ENCODE results near the gene TAF6.

GRCh38 chr7:100102950-100103840 lies 16.0 kb downstream of the TAF6 start:
- no peak for TF ChIP-seq RFX1 (IDR thresholded peaks at IDR 0.05)
- TF ChIP-seq HDAC3 (IDR thresholded peaks at IDR 0.05; ENCODE audit: borderline replicate concordance, partially characterized antibody), result no peak
- TF ChIP-seq NFYB (IDR thresholded peaks at IDR 0.05; ENCODE audit: extremely low read depth, insufficient read length), result no peak
- TF ChIP-seq NFRKB (IDR thresholded peaks at IDR 0.05; ENCODE audit: low read depth), result no peak
- TF ChIP-seq CTCF (IDR thresholded peaks at IDR 0.05 in 2 of 3, conservative IDR thresholded peaks at IDR 0.05 in 1 of 3; ENCODE audit: insufficient read depth in 2 of 3, low read depth in 1 of 3, low read length in 3 of 3), result no peak
- no peak for TF ChIP-seq ZNF512 (tag; IDR thresholded peaks at IDR 0.05)
- TF ChIP-seq U2AF2 (optimal IDR thresholded peaks at IDR 0.05; ENCODE audit: low read depth, low read length), result no peak
- peak; percentile 33; the same call in 1 of the 2 replicates for TF ChIP-seq JUND (IDR thresholded peaks at IDR 0.05; ENCODE audit: borderline replicate concordance, low read depth, low read length)
- no peak for TF ChIP-seq JUND (tag; IDR thresholded peaks at IDR 0.05; ENCODE audit: borderline replicate concordance, low read depth, low read length)
- no peak for TF ChIP-seq KLF10 (CRISPR knock-in tag; IDR thresholded peaks at IDR 0.05)

Data from K562 (cell line).